Astrocyte of the spinal cord (primary cell): Measurements from ENCODE around the gene MAP1B.

ENCODE experiments used
- DNase-seq: peaks from one replicate; pipeline ENCODE4 v3.0.0; 2011; ENCODE audit warnings: low read depth, low spot score
- H3K4me3 ChIP-seq: 2 replicates; pipeline ENCODE4 v1.5.1; 2011; ENCODE audit warnings: low read depth, mild to moderate bottlenecking, low read length, moderate library complexity
- CTCF ChIP-seq: IDR thresholded peaks from 2 replicates; pipeline ENCODE4 v1.5.1; 2012; ENCODE audit warnings: low read depth, mild to moderate bottlenecking, low read length, inconsistent platforms
- in situ Hi-C: cut with HindIII; loops from 2 replicates; pipeline ENCODE4 v1.10.0; 2017; ENCODE audit warnings: low sequenced_read_pairs

Gene MAP1B

GRCh38 chr5:72108202-72109061 lies 1.2 kb downstream of the MAP1B start:
- peak; percentile 77 for DNase-seq
- TF ChIP-seq CTCF, result no peak
- peak overlapping the region; percentile 73 for H3K4me3 ChIP-seq
- in situ Hi-C loops, result no loop called here

GRCh38 chr5:72109062-72109411 lies 1.8 kb downstream of the MAP1B start:
- DNase-seq, result no peak
- peak overlapping the region; percentile 73 for H3K4me3 ChIP-seq
- in situ Hi-C loops, result no loop called here
- no peak for TF ChIP-seq CTCF

GRCh38 chr5:72109625-72110024 lies 2.4 kb downstream of the MAP1B start:
- TF ChIP-seq CTCF, result no peak
- H3K4me3 ChIP-seq, result peak overlapping the region; percentile 73
- in situ Hi-C loops, result no loop called here
- DNase-seq, result peak; percentile 50

- no peak for DNase-seq
- no peak for TF ChIP-seq CTCF
- peak overlapping the region; percentile 73 for H3K4me3 ChIP-seq
- in situ Hi-C loops, result no loop called here
Measured at GRCh38 chr5:72110394-72111013, 3.2 kb downstream of the MAP1B start.

GRCh38 chr5:72112389-72112788 lies 5.1 kb downstream of the MAP1B start:
- in situ Hi-C loops, result no loop called here
- TF ChIP-seq CTCF, result no peak
- H3K4me3 ChIP-seq, result no peak overlapping the region
- no peak for DNase-seq

GRCh38 chr5:72114629-72115028 lies 7.4 kb downstream of the MAP1B start:
- no peak for TF ChIP-seq CTCF
- in situ Hi-C loops, result no loop called here
- H3K4me3 ChIP-seq, result no peak overlapping the region
- no peak for DNase-seq
